UCSD-AML1 (cell line): ENCODE data around the gene CLTRN.

Experiments used
- DNase-seq: peaks from one replicate; lab custom pipeline; 2025; ENCODE audit not compliant: unreplicated experiment; lab: John Stamatoyannopoulos, UW

CLTRN gene

DNA sequence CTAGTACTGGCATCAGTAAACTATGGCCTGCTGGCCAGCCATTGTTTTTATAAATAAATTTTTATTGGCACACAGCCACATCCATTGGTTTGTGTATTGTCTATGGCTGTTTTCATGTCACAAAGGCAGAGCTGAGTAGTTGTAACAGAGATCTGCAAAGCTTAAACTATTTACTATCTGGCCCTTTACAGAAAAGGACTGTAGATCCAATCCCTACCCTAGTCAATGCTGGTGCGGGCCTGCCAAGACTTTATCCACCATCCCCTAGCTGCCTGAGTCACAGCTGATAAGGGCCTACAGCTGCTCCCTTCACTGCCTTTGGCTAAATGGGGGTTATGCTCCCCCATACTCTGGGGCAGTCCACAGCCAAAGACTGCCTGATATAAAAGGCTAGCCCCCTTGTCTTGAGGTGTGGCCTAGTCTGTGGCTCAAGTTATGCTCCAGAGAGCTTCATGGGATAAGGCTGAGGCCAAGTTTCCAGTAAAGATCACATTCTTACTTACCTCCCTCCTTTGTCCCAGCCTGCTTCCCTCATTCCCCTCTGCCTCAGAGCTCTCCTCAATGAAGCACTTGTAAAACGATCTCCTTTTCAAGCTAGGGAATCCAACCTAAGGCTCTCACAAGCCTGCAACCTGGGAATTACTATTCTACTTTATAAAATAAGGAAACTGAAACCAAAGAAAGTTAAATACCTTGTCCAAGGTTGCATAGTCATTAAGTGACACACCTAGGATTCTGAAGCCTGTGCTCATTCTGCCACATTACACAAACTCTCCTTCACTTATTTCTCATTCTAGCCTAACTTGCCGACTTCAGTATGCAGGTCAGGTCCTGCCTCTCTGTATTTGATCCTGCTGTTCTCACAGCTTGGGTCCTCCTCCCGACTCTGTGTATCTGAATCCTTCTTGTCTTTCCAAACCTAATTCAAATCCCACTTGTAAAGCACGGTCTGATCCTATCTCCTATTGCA is 84.5 kb downstream of the CLTRN start:
- DNase-seq, result no peak
